ENCODE results near the gene GDF2. TPM values are rescaled to one million over a fixed set of nuclear protein-coding genes. Genes with fewer than 3 reads are reported as not detected.

Gene GDF2
- total RNA-seq, 1 donor from 2014 or later: not detected

DNA sequence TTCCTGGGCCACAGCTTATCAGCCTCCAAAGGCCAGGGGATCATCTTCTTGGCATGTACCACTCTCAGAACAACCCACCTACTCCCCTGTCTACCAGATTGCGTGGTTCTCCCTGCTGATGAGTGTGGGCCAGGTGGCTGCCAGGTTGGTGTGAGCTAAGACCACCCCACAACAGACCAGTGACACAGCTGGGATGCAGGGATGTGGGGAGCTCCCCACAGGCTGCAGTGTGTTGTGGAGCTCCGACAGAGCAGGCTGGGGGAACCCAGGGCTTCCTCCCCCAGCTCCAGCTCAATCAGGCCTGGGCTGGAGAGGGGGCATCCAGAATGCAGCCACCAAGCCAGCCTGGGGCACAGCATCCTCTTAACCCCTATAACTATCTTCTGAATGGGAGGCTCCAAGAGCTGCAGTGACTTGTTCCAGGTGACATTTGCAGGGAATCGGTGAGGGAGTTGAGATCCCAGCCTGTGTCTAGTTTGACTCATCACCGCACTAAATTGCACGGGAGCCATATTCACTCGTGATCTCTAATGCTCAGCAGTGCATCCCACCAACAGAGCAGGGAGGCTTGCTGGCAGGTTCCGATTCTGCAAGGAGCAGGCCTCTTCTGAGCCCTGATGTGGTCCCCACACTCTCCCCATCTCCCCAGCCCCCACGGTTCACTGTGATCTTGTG lies 596 bp upstream of the GDF2 start:
- DNase-seq (ENCODE audit: low spot score): no peak
- no peaks in the 10 kb centered on the region for H3K36me3 Mint-ChIP-seq (ENCODE audit: low read depth)
- H3K4me1 Mint-ChIP-seq (ENCODE audit: low read depth): no peaks in the 10 kb centered on the region
- no peak overlapping the region for H3K4me3 Mint-ChIP-seq
- H3K27me3 Mint-ChIP-seq (ENCODE audit: insufficient read depth): no peaks in the 10 kb centered on the region
- no peak overlapping the region for H3K27ac Mint-ChIP-seq
- no peaks in the 10 kb centered on the region for H3K9me3 Mint-ChIP-seq
- intact Hi-C loops (cut with micrococcal nuclease): no loop called here

DNA sequence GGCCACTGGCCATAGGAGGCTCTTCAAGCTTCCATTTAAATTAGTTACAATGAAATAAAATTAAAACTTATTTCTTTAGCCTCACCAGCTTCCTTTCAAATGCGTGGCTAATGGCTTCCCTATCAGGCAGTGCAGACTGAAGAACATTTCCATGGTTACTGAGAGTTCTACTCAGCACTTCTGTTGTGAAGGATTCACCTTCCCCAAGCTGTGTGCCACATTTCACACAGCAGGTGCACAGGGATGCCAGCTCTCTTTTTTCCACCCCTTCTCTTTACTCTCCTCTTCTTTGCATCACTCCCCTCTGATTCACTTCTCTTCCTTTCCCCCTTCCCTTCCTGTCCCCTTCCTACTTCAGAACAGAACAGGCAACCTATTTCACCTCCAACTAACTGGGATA lies 833 bp downstream of the GDF2 start:
- H3K27ac Mint-ChIP-seq: no peak overlapping the region
- no peaks in the 10 kb centered on the region for H3K4me1 Mint-ChIP-seq (ENCODE audit: low read depth)
- intact Hi-C loops (cut with micrococcal nuclease): no loop called here
- DNase-seq (ENCODE audit: low spot score): no peak
- no peaks in the 10 kb centered on the region for H3K36me3 Mint-ChIP-seq (ENCODE audit: low read depth)
- no peaks in the 10 kb centered on the region for H3K27me3 Mint-ChIP-seq (ENCODE audit: insufficient read depth)
- H3K9me3 Mint-ChIP-seq: no peaks in the 10 kb centered on the region
- H3K4me3 Mint-ChIP-seq: no peak overlapping the region

DNA sequence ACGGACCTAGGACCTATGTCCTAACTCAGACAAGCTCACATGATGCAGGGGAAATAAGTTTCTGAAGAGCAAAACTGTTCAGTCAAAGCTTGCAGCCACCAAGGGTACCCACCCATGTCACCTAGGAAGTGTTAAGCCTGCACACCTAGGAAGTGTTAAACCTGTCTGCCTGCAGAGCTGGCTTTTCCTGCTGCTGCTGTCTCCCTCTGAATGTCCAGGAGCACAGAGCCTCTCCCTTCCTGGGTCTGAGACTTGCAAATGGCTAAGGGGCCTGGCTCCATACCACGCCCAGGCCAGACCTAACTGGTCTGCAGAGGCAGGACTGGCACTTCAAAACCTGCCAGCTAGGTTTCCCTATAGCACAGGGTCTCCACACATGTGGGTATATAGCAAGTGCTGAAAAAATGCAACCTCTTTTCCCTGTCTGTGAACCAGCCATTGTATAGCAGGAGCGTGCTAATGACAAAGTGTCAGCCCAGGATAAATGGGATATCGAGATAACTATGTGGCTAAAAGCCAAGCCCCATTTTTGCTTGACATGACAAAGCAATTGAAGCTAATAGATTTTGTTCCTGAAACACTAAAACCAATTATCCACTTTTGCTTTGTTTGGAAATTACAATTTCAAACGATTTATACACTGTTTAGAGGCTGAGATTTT lies 1.5 kb downstream of the GDF2 start:
- DNase-seq (ENCODE audit: low spot score): no peak
- Mint-ChIP-seq H3K9me3 (no peaks in the 10 kb centered on the region), H3K4me1 (ENCODE audit: low read depth) (no peaks in the 10 kb centered on the region), H3K36me3 (ENCODE audit: low read depth) (no peaks in the 10 kb centered on the region), H3K27ac (no peak overlapping the region), H3K27me3 (ENCODE audit: insufficient read depth) (no peaks in the 10 kb centered on the region), H3K4me3 (no peak overlapping the region)
- intact Hi-C loops (cut with micrococcal nuclease): no loop called here

DNA sequence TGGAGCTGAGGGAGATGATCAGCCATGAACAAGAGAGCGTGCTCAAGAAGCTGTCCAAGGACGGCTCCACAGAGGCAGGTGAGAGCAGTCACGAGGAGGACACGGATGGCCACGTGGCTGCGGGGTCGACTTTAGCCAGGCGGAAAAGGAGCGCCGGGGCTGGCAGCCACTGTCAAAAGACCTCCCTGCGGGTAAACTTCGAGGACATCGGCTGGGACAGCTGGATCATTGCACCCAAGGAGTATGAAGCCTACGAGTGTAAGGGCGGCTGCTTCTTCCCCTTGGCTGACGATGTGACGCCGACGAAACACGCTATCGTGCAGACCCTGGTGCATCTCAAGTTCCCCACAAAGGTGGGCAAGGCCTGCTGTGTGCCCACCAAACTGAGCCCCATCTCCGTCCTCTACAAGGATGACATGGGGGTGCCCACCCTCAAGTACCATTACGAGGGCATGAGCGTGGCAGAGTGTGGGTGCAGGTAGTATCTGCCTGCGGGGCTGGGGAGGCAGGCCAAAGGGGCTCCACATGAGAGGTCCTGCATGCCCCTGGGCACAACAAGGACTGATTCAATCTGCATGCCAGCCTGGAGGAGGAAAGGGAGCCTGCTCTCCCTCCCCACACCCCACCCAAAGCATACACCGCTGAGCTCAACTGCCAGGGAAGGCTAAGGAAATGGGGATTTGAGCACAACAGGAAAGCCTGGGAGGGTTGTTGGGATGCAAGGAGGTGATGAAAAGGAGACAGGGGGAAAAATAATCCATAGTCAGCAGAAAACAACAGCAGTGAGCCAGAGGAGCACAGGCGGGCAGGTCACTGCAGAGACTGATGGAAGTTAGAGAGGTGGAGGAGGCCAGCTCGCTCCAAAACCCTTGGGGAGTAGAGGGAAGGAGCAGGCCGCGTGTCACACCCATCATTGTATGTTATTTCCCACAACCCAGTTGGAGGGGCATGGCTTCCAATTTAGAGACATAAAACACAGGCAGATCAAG lies 3.3 kb downstream of the GDF2 start:
- no peak for DNase-seq (ENCODE audit: low spot score)
- Mint-ChIP-seq H3K27ac (no peak overlapping the region), H3K27me3 (ENCODE audit: insufficient read depth) (no peaks in the 10 kb centered on the region), H3K4me3 (no peak overlapping the region), H3K36me3 (ENCODE audit: low read depth) (no peaks in the 10 kb centered on the region), H3K9me3 (no peaks in the 10 kb centered on the region), H3K4me1 (ENCODE audit: low read depth) (no peaks in the 10 kb centered on the region)
- intact Hi-C loops (cut with micrococcal nuclease): no loop called here

DNA sequence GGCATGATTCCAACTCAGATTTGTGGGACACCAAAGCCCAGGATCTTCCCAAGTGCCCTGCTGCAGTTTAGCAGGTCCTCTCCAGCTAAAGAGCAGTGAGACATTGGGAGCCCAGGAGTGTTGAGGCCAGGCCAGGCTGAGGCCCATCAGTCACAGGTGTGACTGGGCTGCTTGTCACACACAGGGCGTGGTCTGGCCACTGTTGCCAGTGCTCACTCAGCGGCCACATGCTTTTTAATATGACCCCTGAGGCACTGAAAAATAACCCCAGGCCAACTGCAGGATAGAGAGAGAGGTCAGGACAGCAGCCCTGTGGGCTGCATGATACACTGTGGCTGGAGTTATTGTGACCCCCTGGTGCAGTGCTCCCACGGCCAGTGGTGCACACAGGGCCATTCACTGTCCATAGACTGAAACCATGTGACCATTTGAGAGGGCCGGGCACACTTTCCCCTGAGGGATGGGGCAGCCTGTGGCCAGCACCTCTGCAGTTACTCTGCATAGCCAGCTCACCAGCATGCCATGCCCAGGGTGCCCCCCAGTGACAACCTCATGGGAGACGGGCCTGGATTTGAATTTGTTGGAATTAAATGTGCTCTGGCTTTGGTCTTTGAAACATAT lies 4.2 kb downstream of the GDF2 start:
- intact Hi-C loops (cut with micrococcal nuclease): no loop called here
- Mint-ChIP-seq H3K27me3 (ENCODE audit: insufficient read depth) (no peaks in the 10 kb centered on the region), H3K4me1 (ENCODE audit: low read depth) (no peaks in the 10 kb centered on the region), H3K9me3 (no peaks in the 10 kb centered on the region), H3K27ac (no peak overlapping the region), H3K4me3 (no peak overlapping the region), H3K36me3 (ENCODE audit: low read depth) (no peaks in the 10 kb centered on the region)
- DNase-seq (ENCODE audit: low spot score): no peak

DNA sequence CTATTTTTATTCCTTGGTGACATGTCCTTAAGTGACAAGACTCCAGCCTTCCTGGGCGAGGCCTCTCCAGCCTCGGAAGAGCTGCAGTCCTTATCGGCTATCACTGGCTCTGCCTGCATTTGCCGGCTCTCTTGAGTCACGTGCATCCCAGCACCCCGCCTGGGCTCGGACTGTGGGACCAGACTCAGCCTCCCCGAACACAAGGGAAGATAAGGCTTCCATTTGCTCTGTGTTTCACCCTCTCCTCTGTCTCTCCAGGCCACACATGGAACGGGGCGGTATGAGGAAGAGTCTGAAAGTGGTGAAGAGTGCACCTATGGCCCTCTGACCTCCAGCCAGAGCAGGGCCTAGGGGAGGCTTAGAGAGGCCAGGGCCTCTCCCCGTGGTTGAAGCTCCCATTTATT lies 4.7 kb downstream of the GDF2 start:
- no peak overlapping the region for H3K27ac Mint-ChIP-seq
- H3K4me3 Mint-ChIP-seq: no peak overlapping the region
- H3K27me3 Mint-ChIP-seq (ENCODE audit: insufficient read depth): no peaks in the 10 kb centered on the region
- no peaks in the 10 kb centered on the region for H3K9me3 Mint-ChIP-seq
- H3K36me3 Mint-ChIP-seq (ENCODE audit: low read depth): no peaks in the 10 kb centered on the region
- H3K4me1 Mint-ChIP-seq (ENCODE audit: low read depth): no peaks in the 10 kb centered on the region
- DNase-seq (ENCODE audit: low spot score): no peak
- intact Hi-C loops (cut with micrococcal nuclease): no loop called here

DNA sequence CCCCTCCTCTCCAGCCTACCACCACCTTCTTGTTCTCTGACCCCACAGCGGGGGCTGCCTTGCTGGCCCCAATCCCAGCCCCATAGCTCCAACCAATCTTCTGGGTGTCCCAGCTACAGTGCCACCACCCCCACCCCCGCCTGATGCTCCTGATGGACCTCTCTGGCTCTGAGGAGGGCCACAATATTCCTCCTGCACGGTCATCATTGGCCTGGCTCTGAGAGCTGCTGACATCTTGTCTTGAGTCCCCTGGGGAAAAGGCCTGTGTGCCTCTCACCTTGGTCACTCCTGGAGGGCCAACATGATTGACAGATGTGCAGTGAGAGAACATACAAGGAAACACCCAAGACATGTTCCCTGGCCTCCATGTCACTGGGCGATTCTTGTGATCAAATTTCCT lies 7.6 kb downstream of the GDF2 start:
- H3K4me3 Mint-ChIP-seq: no peak overlapping the region
- no peaks in the 10 kb centered on the region for H3K4me1 Mint-ChIP-seq (ENCODE audit: low read depth)
- no peak for DNase-seq (ENCODE audit: low spot score)
- no peak overlapping the region for H3K27ac Mint-ChIP-seq
- intact Hi-C loops (cut with micrococcal nuclease): no loop called here
- H3K9me3 Mint-ChIP-seq: no peaks in the 10 kb centered on the region
- peaks cover 5% of the 10 kb centered on the region for H3K27me3 Mint-ChIP-seq (ENCODE audit: insufficient read depth)
- H3K36me3 Mint-ChIP-seq (ENCODE audit: low read depth): no peaks in the 10 kb centered on the region

DNA sequence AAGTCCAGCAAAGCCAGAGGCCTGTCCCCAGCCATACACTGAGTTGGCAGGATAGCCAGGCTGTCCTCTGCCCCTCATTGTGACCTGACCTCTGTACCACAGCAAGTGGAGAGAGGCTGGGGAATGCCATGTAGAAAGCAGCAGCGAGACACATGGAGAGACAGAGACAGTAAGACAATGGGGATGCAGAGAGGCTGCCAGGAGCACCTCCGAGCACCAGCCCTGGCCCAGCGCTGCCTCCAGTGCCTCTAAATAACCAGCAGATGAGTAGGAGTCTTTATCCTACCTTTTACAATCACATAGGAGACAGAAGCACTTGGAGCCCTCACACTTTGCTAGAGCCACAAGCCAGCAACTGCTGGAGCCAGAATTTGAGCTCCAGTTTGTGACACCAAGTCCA lies 8.1 kb downstream of the GDF2 start:
- intact Hi-C loops (cut with micrococcal nuclease): no loop called here
- H3K27ac Mint-ChIP-seq: no peak overlapping the region
- H3K27me3 Mint-ChIP-seq (ENCODE audit: insufficient read depth): peaks cover 5% of the 10 kb centered on the region
- no peaks in the 10 kb centered on the region for H3K36me3 Mint-ChIP-seq (ENCODE audit: low read depth)
- no peak for DNase-seq (ENCODE audit: low spot score)
- no peaks in the 10 kb centered on the region for H3K9me3 Mint-ChIP-seq
- H3K4me3 Mint-ChIP-seq: no peak overlapping the region
- no peaks in the 10 kb centered on the region for H3K4me1 Mint-ChIP-seq (ENCODE audit: low read depth)

DNA sequence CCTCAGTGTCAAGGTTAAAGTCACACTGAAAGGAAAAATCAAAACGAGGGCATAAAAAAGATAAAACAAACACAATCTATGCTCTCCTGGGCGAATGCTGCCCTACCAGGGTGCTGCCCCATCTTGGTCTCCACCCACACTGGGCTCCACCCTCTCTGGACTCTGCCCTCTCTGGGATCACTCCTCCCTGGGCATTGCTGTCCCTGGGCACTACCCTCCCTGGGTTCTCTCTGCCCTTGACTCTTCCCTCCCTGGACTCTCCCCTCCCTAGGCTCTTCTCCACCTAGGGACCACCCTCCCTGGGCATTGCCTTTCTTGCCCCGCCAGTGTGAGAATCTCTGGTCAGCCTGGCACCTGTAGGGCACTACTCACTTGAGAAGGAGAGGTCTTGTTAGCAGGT lies 8.6 kb downstream of the GDF2 start:
- intact Hi-C loops (cut with micrococcal nuclease): no loop called here
- peaks cover 5% of the 10 kb centered on the region for H3K27me3 Mint-ChIP-seq (ENCODE audit: insufficient read depth)

DNA sequence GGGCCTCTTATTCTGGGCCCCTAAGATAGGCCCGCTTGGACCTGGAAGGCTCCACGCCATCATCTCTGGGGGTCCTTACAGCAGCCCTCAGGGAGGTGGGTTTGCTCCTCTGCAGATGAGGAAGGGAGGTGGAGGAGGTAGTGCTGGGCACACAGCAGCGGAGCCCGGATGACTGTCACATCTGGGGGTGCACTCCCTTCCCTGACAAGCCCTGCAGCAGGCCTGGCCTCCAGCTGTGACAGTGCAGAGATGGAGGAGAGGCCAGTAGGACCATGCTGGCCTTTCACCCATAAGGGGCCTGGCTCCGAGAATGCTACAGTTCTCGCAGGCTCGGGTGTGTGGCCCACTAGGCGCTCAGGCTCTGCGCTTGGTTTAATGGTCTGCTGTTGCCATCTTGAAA lies 9.2 kb downstream of the GDF2 start:
- Mint-ChIP-seq H3K27ac (no peak overlapping the region), H3K27me3 (ENCODE audit: insufficient read depth) (peaks cover 8% of the 10 kb centered on the region)

More for the DNA sequence above, 8.6 kb downstream of the GDF2 start:
- H3K9me3 Mint-ChIP-seq: no peaks in the 10 kb centered on the region
- H3K4me1 Mint-ChIP-seq (ENCODE audit: low read depth): no peaks in the 10 kb centered on the region
- no peak overlapping the region for H3K4me3 Mint-ChIP-seq
- DNase-seq (ENCODE audit: low spot score): no peak
- H3K36me3 Mint-ChIP-seq (ENCODE audit: low read depth): no peaks in the 10 kb centered on the region
- H3K27ac Mint-ChIP-seq: no peak overlapping the region

DNA sequence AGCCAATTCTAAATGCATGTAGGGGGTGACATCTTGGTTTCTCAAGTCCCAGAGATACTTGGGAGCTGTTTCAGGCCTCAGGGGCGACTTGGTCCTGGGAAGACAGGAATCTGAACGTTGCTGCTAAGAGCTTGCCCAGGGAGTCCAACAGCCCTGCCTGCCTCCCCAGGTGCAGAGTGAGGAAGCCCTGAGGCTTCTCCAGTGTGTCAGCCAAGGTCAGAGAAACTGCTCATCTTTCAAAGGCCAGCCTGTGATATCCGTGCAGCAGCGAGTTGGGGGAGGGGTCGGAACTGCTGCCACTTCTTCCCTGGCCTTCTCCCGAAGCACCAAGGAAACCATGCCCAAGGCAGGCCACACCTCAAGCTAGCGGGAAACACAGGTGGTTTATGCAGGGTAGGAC lies 9.7 kb downstream of the GDF2 start:
- no peak for DNase-seq (ENCODE audit: low spot score)
- intact Hi-C loops (cut with micrococcal nuclease): no loop called here
- no peaks in the 10 kb centered on the region for H3K4me1 Mint-ChIP-seq (ENCODE audit: low read depth)
- H3K36me3 Mint-ChIP-seq (ENCODE audit: low read depth): no peaks in the 10 kb centered on the region
- H3K27me3 Mint-ChIP-seq (ENCODE audit: insufficient read depth): peaks cover 8% of the 10 kb centered on the region
- no peak overlapping the region for H3K4me3 Mint-ChIP-seq
- no peaks in the 10 kb centered on the region for H3K9me3 Mint-ChIP-seq
- H3K27ac Mint-ChIP-seq: no peak overlapping the region

More for the DNA sequence above, 9.2 kb downstream of the GDF2 start:
- no peak for DNase-seq (ENCODE audit: low spot score)
- Mint-ChIP-seq H3K36me3 (ENCODE audit: low read depth) (no peaks in the 10 kb centered on the region), H3K9me3 (no peaks in the 10 kb centered on the region), H3K4me1 (ENCODE audit: low read depth) (no peaks in the 10 kb centered on the region), H3K4me3 (no peak overlapping the region)
- intact Hi-C loops (cut with micrococcal nuclease): no loop called here

DNA sequence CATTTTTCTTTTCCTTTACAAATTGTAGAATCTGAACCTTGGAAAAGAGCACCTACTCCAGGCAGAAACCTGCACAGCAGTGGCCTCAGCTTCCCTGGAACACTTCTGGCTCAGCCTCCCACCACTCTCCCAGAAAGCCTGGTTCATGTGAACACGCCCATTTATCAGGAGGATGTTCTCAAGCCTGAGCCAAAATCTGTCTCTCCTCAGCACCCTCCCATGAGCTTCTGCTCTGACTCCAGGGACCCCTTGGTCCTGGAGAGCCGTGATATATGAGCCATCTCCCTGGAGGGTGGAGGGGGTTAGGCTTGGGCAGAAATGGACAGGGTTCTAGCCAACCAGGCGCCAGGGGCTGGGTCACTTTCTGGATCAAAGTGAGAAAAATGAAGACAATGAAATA lies 10.1 kb downstream of the GDF2 start:
- Mint-ChIP-seq H3K4me3 (no peak overlapping the region), H3K4me1 (ENCODE audit: low read depth) (no peaks in the 10 kb centered on the region), H3K9me3 (no peaks in the 10 kb centered on the region), H3K36me3 (ENCODE audit: low read depth) (no peaks in the 10 kb centered on the region), H3K27ac (no peak overlapping the region), H3K27me3 (ENCODE audit: insufficient read depth) (peaks cover 8% of the 10 kb centered on the region)
- intact Hi-C loops (cut with micrococcal nuclease): no loop called here
- no peak for DNase-seq (ENCODE audit: low spot score)

DNA sequence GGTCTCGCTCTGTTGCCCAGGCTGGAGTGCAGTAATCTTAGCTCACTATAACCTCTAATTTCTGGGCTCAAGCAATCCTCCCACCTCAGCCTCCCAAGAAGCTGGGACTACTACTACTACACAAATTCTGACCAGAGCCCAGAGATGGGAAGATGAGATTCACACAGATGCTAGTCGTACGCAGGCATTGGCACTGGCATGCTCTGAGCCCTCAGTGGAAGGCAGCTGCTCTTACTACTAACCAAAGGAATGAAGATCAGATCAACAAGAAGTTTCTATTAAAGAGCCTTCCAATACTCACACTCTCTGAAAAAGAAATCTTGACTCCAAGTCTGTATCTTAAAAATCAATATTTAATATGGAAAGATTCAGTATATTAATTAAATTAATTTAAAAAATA lies 10.7 kb downstream of the GDF2 start:
- no peak for DNase-seq (ENCODE audit: low spot score)
- Mint-ChIP-seq H3K4me3 (no peak overlapping the region), H3K9me3 (no peaks in the 10 kb centered on the region), H3K4me1 (ENCODE audit: low read depth) (no peaks in the 10 kb centered on the region), H3K36me3 (ENCODE audit: low read depth) (no peaks in the 10 kb centered on the region), H3K27ac (no peak overlapping the region), H3K27me3 (ENCODE audit: insufficient read depth) (peaks cover 8% of the 10 kb centered on the region)
- intact Hi-C loops (cut with micrococcal nuclease): no loop called here
